HT-29 (cell line): ENCODE results near the gene ZC3H6. TPM values are rescaled to one million over a fixed set of nuclear protein-coding genes. Genes with fewer than 3 reads are reported as not detected.

Experiments used
- DNase-seq: peaks from one replicate; pipeline ENCODE4 v3.0.0-alpha.2; 2015; ENCODE audit warnings: low spot score
- total RNA-seq: library from RNA; depleted of rRNA; stranded (reverse); fragments of >200 nt; shearing (Covaris generic); gene quantifications from 2 replicates; pipeline ENCODE4 v1.2.3, GENCODE V29; 2014; rRNA removed

Gene ZC3H6
- total RNA-seq: 0.50 and 1.2 TPM in 2 replicates

DNA sequence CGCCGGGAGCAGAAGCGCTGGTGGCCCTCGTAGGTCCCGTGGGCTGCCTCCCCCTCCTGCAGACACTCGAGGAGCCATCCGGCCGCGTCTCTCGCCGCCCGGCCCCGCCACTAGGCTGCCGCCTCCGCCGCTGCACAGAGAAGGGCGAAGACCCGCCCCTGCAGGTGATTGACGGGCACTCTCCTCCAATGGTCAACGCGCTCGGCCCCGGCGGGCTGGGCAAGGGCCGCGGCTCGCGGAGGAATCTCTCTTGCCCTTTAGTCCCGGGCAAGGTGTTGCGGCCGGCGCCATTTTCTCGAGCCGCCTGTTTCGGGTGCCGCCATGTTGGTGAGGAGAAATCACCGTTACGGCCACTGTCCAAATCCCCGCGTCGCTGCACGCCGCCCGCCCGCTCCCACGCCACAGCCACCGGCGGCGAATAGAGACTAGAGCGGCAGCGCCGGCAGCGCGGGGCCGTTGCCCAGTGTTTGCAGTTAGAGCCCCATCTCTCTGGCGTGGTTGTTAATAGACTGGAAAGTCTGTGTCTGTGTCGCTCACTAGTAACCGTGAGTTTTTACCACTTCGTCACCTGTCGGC lies at the start of gene ZC3H6:
Gene ZC3H6, plus strand, starts transcription at position 287 of the 576 bp plus-strand sequence. CDS start 398 bp downstream, outside the sequence.
- DNase-seq: peak; percentile 96

- DNase-seq: no peak
Observed at GRCh38 chr2:112229348-112229747, 46.0 kb upstream of the ZC3H6 start.

GRCh38 chr2:112230371-112230770 lies 45.0 kb upstream of the ZC3H6 start:
- DNase-seq: no peak

- DNase-seq: no peak
Observed at GRCh38 chr2:112239862-112240261, 35.5 kb upstream of the ZC3H6 start.

GRCh38 chr2:112242384-112242783 lies 33.0 kb upstream of the ZC3H6 start:
- no peak for DNase-seq

GRCh38 chr2:112243233-112243632 lies 32.2 kb upstream of the ZC3H6 start:
- no peak for DNase-seq

- DNase-seq: no peak
Observed at GRCh38 chr2:112244854-112245253, 30.5 kb upstream of the ZC3H6 start.

DNA sequence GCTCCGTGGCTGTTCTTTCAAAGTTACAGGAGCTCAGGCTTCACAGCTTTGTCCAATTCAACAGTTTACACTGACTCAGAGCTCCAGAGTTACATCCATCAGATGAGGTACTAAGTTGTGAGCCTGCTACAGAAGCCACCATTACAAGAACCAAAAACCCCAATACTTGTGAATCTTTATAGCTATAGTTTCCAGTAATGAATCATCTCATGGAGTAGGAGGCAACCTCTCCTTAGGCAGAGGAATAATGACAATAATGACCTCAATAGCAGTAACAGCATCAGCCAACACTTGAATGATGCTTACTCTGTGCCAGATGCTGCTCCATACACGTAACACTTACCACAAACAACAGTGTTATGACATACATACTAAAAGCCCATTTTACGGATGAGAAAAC lies 24.1 kb upstream of the ZC3H6 start:
- no peak for DNase-seq

DNA sequence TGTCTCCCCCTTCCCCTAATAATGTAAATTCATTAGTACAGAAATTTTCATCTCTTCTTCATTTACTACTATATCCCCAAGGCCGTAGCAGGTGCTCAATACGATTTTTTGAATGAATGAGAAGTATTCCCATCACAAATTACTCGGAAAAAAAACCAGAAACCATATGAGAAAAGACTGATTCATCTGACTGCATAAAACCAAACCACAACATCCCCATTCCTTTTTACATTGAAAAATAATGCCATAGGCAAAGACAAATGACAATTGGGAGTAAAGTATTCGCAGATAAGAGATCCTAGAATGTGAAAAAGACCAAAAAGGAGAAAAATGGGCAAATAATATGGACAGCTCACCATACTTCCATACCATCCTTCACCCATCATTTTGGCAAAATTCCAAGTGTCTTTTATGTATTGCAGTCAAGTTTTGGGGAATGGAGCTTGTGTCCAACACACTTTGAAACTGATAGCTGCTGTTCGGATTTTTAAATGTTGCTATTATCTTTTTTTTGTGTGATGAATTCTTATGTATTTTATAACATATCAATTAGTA lies 22.1 kb upstream of the ZC3H6 start:
- no peak for DNase-seq

GRCh38 chr2:112254466-112255240 lies 20.7 kb upstream of the ZC3H6 start, which contains the start of gene ZC3H8:
Gene ZC3H8 (minus strand): TSS chr2:112255042. CDS start chr2:112254981, 61 bp downstream.
- peak; percentile 95 for DNase-seq

DNA sequence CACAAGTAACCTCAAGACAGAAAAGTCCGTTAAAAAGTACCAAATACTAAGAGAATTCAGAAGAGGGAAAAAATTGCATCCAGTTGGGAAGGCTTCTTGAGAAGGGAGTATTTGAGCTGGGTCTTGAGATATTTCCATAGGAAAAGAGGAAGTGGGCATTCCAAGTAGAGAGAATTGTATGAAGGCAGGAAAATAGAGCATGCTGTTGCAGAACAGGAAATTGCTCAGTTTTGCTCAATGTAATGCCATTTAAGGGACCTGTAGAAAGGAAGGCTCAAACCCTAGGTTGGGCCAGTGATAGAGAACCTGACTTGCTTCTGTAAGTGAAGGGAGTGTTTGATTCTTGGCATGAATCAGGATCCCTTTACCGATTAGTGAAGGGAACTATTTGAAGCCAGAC lies 19.5 kb upstream of the ZC3H6 start:
- no peak for DNase-seq

DNA sequence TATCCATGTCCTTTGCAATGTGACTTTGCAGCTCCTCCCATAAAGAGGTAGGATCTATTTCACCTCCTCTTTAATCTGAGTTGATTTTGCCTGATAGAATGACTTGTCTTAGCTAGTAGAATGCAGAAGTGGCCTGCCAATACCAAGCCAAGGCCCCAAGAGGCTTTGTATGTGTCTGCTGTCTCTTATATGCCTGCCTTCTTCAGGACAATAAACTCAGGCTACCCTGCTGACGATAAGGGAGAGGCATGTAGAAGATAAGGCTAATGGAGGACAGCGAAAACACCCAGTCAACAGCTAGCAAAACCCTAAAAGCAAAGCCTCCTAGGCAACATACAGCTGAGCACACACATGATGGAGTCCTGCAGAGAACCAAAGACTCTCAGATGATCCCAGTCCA lies 18.7 kb upstream of the ZC3H6 start:
- no peak for DNase-seq

GRCh38 chr2:112257575-112257974 lies 17.8 kb upstream of the ZC3H6 start:
- DNase-seq: no peak

GRCh38 chr2:112259509-112260294 lies 15.7 kb upstream of the ZC3H6 start:
- DNase-seq: peak; percentile 82

GRCh38 chr2:112260295-112260625 lies 15.1 kb upstream of the ZC3H6 start:
- no peak for DNase-seq

DNA sequence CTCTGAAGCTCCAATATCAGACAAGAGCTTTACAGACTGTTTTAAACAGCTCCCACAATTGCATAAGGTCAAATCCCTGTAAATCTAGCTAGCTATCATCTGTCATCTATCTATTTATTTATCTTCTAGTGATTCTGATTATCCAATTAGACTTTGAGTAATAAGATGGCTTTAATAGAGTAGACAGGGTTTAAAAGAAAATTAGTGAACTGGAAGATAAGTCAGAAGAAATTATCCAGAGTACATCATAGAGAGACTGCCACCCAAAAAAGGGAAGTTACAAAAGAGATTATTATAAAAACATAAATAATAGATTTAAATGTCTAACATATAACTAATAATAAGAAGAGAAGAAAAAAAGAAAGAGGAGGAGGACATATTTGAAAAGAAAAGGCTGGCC lies 12.5 kb upstream of the ZC3H6 start:
- DNase-seq: no peak

GRCh38 chr2:112268547-112268946 lies 6.8 kb upstream of the ZC3H6 start:
- DNase-seq: no peak

- no peak for DNase-seq
Observed at GRCh38 chr2:112272669-112273068, 2.7 kb upstream of the ZC3H6 start.

DNA sequence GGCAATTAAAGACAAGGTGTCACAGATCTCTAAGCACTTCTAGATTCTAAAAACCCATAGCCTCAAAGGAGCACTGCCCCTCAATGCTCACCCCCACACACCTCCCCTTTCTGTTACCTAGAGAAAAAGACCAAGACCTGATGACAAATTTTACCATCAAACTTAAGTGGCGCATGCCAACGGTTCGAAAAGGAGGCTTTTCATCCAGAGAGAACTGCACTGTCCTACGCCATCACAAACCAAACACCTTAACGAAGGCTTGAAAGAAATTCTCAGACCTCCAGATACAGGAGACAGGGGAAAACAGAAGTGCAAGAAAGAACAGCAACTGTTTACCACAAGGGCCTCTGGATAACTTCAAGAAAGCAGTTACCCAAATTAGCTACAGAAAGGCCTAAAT lies 2.0 kb upstream of the ZC3H6 start:
- DNase-seq: no peak

DNA sequence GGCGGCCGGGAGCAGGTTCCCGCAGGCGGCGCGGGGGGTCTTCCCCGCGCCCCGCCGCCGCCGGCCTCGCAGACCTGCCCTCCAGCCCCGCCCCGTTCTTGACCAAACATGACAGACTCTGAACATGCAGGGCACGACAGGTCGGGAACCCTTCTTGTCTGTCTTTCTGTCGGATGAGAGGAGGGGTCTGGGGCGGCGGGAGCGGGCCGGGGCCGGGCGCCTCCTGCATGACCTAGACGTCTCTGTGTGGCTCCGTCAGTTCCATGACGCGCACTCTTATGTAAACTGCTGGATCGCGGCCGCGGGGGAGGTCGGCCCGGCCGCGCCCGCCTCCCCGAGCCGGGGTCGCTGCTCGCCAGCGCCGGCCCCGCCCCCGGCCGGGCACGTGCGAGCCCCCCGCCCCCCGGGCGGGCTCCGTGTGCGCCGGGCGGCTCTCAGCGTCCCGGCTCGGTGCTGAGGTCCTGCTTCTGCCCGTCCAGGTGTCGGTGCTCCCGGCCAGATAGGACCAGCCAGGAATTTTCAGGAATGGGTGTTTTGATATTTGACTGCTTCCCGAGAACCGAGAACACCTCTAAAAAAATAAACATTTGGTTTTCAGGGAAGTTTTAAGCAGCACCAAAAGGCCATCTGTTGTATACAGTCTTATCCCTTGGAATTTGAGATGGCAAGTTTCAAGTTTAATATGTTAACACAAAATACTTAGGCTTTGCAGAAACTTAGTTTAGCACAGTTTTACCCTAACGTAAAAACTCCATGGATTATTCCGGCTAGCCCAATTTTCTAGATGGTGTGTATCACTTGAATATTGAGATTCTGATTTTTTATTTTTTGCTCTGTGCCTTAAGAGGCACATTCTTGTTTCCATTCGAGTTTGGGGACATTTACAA lies 733 bp downstream of the ZC3H6 start:
- peak; percentile 65 for DNase-seq

- no peak for DNase-seq
Observed at GRCh38 chr2:112276954-112277353, 1.6 kb downstream of the ZC3H6 start.
